GM19099 (cell line): ENCODE measurements around the gene LAMTOR2.
A peak's percentile ranks its signal among the peaks of the same experiment; 100 is the strongest.

Source experiments
- POLR2A ChIP-seq: IDR thresholded peaks from 3 replicates; pipeline ENCODE4 v1.6.1; 2011; ENCODE audit warnings: low read depth; ENCODE audit not compliant: insufficient read length; ENCODE audit errors: extremely low read depth

Gene LAMTOR2

GRCh38 chr1:156081180-156081916, 26.8 kb downstream of the LAMTOR2 start:
- no peak for TF ChIP-seq POLR2A

GRCh38 chr1:156081917-156082308, 27.3 kb downstream of the LAMTOR2 start:
- TF ChIP-seq POLR2A: no peak

- peak; percentile 24 for TF ChIP-seq POLR2A
Observed at GRCh38 chr1:156082309-156083091, 27.9 kb downstream of the LAMTOR2 start, which contains the start of gene MEX3A. MEX3A (minus strand) TSS chr1:156082465; CDS start chr1:156081998, 467 bp downstream.

GRCh38 chr1:156083800-156084790, 29.5 kb downstream of the LAMTOR2 start:
- no peak for TF ChIP-seq POLR2A

GRCh38 chr1:156086256-156086662, 31.7 kb downstream of the LAMTOR2 start:
- no peak for TF ChIP-seq POLR2A

GRCh38 chr1:156089704-156090103, 35.1 kb downstream of the LAMTOR2 start:
- TF ChIP-seq POLR2A: no peak

- TF ChIP-seq POLR2A: no peak
Observed at GRCh38 chr1:156090138-156090839, 35.7 kb downstream of the LAMTOR2 start.

GRCh38 chr1:156090840-156091188, 36.2 kb downstream of the LAMTOR2 start:
- TF ChIP-seq POLR2A: no peak

- no peak for TF ChIP-seq POLR2A
Observed at GRCh38 chr1:156091610-156092009, 37.0 kb downstream of the LAMTOR2 start.

- no peak for TF ChIP-seq POLR2A
Observed at GRCh38 chr1:156095906-156096508, 41.4 kb downstream of the LAMTOR2 start.

GRCh38 chr1:156096640-156097391, 42.2 kb downstream of the LAMTOR2 start:
- TF ChIP-seq POLR2A: peak; percentile 30

- no peak for TF ChIP-seq POLR2A
Observed at GRCh38 chr1:156097499-156098178, 43.1 kb downstream of the LAMTOR2 start.

- no peak for TF ChIP-seq POLR2A
Observed at GRCh38 chr1:156098784-156099183, 44.2 kb downstream of the LAMTOR2 start.
